Right hindlimb (tissue), 1 donor: Measurements from ENCODE around the gene ADAMTS7.
A peak's percentile ranks its signal among the peaks of the same experiment; 100 is the strongest.
"Not testable (repeated sequence)": the region's sequence is repeated elsewhere in the genome, so short reads cannot be mapped to it uniquely, and the experiment has no call there.

Source experiments
- DNase-seq: peaks from one replicate; pipeline ENCODE4 v3.0.0-alpha.2; 2018

The ADAMTS7 gene

DNA sequence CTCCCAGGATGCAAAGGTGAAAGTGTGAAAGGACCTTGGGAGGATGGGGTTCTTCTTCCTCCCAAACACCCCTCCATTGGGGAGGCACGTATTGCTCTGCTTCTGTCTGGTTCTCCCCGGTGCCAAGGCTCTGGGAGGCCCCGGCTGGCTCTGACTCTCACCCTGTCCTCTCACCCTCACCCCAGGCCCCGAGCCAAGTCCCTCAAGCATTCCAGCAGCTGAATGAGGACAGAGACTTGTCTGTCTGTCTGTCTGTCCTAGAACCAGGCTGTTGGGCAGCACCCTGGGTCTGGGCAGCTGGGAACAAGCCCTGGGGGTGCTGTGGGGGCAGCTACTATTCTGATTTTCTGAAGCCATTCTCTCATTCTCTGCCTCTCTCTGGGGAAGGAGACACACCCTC lies 29.9 kb downstream of the ADAMTS7 start:
- DNase-seq = peak; percentile 9

DNA sequence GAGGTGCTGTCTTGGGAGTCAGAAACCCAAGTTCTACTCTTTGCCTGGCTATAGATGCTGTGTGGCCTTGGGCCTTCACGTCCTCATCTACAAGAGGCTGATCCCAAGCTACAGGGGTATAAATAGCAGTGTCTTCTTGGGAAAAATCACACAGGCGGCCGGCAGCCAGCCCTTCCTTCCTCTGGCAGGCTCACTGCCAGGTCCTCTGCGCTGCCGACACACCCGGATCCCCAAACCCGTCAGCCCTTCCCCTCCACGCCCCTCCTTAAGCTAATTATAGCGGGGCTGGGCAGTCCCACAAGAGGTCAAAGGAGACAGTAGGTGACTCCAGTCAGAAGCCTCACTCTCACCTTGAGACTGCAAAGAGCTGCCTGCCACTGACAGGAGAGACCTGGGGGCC lies 31.3 kb downstream of the ADAMTS7 start:
- peak; percentile 20 for DNase-seq

DNA sequence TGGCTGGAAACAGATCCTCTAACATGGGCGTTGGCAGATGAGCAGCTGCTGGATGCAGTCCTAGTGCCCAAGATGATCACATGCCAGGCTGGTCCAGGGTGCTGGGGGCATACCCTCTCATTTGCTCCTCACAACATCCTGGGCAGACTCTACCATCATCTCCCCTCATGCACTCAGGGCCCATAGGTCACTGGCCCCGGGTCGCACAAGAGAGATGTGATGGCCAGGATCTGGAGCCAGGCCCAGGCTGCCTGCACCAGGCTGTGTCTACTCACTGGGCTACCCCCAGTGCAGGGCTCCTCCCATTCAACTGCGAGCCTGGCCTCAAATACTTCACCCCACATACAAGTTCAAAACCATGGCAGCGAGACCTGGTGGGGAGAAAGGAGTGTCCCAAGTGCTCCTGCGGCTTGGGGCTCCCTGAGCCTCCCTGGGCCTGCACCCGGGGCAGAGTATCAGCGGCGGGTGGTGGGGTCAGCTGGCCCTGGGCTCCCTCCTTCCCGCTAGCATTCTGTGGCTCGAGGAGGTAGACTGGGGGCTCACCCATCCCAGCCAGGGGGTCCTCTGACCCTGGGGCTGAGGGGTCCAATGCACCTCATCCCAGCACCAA lies 32.0 kb downstream of the ADAMTS7 start:
- peak; percentile 17 for DNase-seq

DNA sequence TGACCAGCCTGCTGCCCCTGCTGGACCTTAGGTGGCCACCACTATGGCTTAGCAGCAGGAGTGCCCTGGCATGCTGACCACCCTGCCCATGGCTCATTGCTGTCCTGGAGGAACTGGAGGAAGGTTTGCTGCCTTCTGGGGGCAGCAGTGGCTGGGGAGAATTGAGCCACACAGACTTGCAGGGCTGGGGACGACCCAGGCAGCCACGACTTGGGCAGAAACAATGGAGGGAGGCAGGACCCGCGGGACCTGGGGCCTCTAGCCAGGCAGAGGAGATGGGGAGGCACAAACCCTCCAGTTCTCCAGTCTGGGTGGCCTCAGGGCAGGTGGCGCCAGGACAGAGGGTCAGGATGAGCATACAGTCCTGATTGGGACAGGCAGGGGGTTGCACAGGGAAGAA lies 32.8 kb downstream of the ADAMTS7 start:
- DNase-seq = no peak

DNA sequence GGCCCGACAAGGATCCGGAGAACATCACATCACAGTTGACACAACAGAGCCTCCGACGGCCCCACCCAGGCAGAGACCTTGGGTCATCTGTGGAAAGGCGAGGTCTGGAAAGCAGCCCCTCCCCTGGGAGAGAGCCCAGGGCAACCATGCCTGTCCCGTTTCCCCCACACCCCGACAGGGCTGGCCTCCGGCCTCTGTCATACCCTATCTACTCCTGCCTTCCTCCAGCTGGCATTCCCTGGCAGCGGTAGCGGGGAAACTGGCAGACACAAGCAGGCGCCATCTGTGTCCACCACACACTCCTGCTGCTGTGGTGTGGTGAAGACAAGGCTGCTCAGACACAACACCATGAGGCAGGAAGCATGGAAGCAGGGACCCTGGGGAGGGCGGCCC lies 33.3 kb downstream of the ADAMTS7 start:
- DNase-seq = peak; percentile 63

- DNase-seq = peak; percentile 15
Measured at GRCh38 chr15:78777290-78777952, 33.8 kb downstream of the ADAMTS7 start.

- not testable (repeated sequence) for DNase-seq
Measured at GRCh38 chr15:78776046-78776925, 35.0 kb downstream of the ADAMTS7 start.

GRCh38 chr15:78775472-78775871 lies 35.8 kb downstream of the ADAMTS7 start:
- no peak for DNase-seq

DNA sequence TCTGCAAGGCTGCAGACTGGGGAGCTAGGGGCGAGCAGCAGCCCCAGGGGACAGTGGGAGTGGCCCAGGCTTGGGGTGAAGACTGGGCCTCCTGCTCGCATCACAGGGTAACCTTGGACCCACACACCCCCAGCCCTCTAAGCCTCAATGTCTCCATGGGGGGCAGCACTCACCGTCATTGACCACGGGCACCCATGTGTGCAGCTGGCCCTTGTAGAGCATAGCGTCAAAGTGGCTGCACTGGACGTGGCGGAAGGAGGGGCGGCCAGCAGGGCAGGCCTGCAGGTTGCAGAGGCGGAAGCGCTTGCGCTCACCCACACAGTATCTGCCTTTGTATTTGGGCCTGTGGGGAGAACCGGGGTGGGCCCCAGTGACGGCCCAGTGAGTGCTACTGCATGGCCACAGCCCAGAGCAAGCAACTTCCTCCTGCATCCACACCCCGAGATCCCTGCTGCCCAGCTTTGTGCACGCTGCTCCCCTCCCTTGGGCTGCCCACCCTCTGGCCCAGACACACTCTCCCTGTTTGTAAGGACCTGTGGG lies 36.7 kb downstream of the ADAMTS7 start:
- not testable (repeated sequence) for DNase-seq

DNA sequence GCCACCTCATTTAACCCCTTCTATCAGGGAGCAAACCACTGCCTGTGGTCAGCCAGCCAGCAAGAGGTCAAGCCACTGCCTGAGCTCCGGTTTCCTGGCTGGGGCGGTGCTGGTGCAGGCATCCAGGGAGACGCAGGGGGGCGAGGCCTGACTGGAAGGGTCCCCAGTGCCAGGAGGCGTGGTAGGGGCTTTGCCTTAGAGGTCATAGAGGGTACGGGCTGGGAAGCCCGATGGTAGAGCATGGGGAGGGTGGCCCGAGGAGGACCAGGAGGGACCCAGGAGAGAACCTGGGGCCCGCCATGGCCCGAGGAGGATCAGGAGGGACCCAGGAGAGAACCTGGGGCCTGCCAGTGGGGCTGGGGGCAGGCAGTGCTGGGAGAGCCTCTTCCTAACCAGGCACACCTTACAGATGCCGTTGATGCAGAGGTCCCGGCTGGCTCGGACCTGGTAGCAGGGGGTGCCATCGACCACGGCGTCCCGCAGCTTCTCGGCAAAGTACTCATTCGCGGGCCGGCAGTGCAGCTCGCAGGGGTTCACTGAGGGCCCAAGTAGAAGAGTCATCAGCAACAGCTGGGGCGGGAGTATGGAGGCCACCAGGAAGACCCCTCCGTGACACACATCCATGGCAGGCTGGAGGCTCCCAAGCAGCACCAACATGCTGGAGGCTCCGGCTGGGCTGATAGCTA lies 37.4 kb downstream of the ADAMTS7 start:
- not testable (repeated sequence) for DNase-seq

- no peak for DNase-seq
Measured at GRCh38 chr15:78772738-78773137, 38.5 kb downstream of the ADAMTS7 start.

DNA sequence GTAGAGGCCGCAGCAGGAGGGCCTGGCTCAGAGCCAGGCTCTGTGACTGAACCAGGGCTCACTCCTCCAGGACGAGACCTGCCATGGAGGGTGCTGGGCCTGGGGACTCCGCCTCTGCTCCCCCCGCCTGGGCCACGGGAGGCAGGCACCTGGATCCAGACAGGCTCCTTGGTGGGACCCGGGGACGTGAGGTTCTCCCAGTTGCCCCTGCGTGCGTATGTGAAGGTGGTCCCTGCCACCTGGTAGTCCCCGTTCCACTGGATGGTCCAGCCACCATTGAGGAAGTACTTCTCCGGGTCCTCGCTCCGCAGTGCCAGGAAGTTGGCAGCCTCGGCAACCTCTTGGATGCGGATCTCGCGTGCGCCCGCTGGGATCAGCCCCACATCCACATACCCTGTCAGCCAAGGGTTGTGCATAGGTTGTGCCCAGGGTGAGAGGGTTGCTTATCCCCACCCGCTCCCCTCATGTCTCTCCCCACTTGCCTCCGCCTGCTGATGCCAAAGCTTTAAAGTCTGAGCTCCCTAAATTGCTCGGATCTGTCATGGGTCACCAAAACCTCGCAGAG lies 39.7 kb downstream of the ADAMTS7 start:
- DNase-seq = peak; percentile 16

GRCh38 chr15:78771020-78771419 lies 40.2 kb downstream of the ADAMTS7 start:
- not testable (repeated sequence) for DNase-seq

DNA sequence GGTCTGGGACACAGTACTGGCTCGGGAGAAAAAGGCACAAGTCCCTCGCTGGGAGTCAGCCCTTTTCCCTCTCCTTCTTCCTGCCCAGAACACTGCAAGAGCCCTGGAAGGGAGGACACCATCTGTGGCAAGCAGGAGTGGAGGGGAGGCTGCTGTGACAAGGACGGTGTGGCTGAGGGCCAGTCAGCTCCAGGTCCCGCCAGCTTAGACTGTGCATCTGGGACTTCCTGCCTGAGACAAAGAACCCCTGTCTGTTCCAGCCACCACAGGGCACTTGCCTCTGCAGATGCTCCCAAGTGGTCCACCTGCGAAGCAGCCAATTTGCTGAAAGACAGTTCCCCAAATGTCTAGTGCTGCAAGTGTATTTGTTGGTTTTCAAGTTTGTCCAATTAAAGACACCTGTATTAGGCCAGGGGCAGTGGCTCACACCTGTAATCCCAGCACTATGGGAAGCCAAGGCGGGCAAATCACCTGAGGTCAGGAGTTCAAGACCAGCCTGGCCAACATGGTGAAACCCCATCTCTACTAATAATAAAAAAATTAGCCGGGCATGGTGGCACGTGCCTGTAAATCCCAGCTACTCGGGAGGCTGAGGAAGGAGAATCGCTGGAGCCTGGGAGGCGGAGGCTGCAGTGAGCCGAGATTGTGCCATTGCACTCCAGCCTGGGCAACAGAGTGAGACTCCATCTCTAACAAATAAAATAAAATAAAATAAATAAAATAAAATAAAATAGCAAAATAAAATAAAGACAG lies 41.6 kb downstream of the ADAMTS7 start:
- not testable (repeated sequence) for DNase-seq

GRCh38 chr15:78768531-78769408 lies 42.5 kb downstream of the ADAMTS7 start:
- DNase-seq = no peak

- no peak for DNase-seq
Measured at GRCh38 chr15:78768096-78768495, 43.2 kb downstream of the ADAMTS7 start.

GRCh38 chr15:78767331-78767951 lies 43.8 kb downstream of the ADAMTS7 start:
- no peak for DNase-seq

DNA sequence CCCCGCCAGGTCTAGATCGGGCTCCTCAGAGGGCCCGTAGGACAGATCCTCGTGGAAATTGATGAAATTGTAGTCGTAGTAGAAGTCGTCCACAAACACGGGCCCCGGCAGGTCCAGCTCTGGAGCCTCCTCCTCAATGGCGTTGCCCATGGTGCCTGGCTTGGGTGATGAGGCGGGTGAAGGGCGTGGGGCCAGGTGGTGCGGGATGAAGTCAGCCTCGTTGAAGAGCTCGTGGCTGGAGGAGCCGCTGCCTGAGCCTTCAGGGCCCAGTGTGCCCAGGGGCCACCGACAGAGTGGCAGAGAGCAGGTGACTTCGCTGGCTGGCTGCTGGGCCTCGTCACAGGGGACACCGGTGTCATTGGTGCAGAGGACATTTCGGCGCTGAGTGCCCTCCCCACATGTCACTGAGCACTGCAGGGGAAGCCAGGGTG lies 44.6 kb downstream of the ADAMTS7 start:
- DNase-seq = not testable (repeated sequence)

GRCh38 chr15:78766041-78766440 lies 45.2 kb downstream of the ADAMTS7 start:
- no peak for DNase-seq
